ENCODE results near the gene SLC4A2.

SLC4A2 gene

DNA sequence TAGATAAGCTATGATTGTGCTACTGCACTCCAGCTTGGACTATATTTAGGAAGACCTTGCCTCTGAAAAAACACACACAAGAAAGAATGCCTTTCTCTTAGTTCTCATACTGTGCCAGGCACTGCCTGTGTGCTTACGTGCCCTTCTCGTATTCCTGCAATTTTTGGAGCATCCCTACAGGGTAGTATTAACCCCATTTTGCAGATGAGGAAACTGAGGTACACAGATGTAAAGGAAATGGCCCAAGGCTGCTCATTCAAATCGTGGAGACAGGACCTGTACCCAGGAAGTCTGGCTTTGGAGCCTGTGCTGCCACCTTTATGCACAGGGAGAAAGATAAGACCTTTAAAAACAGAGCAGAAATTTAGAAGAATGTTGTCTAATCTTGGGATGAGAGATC is 43.6 kb downstream of the SLC4A2 start:
- H3K4me3 ChIP-seq (ENCODE audit: insufficient read depth, low read depth, low read length, poor library complexity, severe bottlenecking) = no peak overlapping the region
- no peaks in the 10 kb centered on the region for H3K27me3 ChIP-seq (replicated peaks; ENCODE audit: control insufficient read depth, insufficient read depth, low read length, poor library complexity, severe bottlenecking)
- H3K36me3 ChIP-seq (ENCODE audit: control insufficient read depth, insufficient read depth, low read length) = peaks cover 3% of the 10 kb centered on the region
- DNase-seq = no peak
- H3K9me3 ChIP-seq (ENCODE audit: control insufficient read depth, low read length) = no peaks in the 10 kb centered on the region
- no peaks in the 10 kb centered on the region for H3K4me1 ChIP-seq (ENCODE audit: control insufficient read depth, insufficient read depth, low read length, poor library complexity, severe bottlenecking)
- no peak overlapping the region for H3K27ac ChIP-seq (ENCODE audit: insufficient read depth, low read length, poor library complexity, severe bottlenecking)

GRCh38 chr7:151103973-151104372 is 44.6 kb downstream of the SLC4A2 start:
- H3K36me3 ChIP-seq (ENCODE audit: control insufficient read depth, insufficient read depth, low read length) = peaks cover 3% of the 10 kb centered on the region
- H3K4me1 ChIP-seq (ENCODE audit: control insufficient read depth, insufficient read depth, low read length, poor library complexity, severe bottlenecking) = no peaks in the 10 kb centered on the region
- no peak for DNase-seq
- no peaks in the 10 kb centered on the region for H3K9me3 ChIP-seq (ENCODE audit: control insufficient read depth, low read length)
- H3K4me3 ChIP-seq (ENCODE audit: insufficient read depth, low read depth, low read length, poor library complexity, severe bottlenecking) = no peak overlapping the region
- no peak overlapping the region for H3K27ac ChIP-seq (ENCODE audit: insufficient read depth, low read length, poor library complexity, severe bottlenecking)
- no peaks in the 10 kb centered on the region for H3K27me3 ChIP-seq (replicated peaks; ENCODE audit: control insufficient read depth, insufficient read depth, low read length, poor library complexity, severe bottlenecking)

DNA sequence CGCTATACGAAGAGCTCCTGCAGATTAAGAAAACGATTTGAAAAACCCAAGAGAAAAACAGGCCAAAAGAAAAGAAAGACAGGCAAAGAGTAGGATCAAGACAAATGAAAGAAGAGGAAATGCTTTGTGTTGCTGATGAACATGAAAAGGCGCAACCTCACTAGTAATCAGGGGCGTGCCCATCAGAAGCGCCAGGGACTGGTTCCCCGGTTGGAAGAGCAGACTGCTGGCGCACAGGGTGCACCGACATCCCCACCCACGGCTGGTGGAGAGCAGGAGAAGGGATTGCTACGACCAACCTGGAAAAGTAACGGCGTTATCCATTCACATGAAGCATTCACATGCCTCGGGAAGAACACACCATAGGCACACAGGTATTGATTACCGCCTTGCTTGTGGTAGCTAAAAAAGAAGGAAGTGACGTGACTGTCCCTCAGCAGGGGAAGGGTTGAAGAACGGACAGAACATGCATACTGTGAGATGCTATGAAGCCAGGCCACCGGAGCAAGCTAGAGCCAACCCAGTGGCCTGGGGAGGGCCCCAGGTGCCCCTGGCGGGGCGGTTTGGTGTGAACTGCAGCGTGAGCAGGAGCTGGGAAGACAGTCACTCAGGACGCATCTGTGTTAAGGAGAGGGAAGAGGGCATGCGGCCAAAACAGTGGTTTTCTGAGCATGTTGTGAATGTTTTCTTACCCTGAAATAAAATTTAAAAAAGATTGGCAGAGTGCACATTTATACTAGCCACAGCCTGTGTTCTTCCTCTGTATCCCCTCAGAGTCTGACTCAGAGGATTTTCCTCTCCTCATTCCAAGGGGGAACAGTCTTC is 45.2 kb downstream of the SLC4A2 start:
- H3K4me3 ChIP-seq (ENCODE audit: insufficient read depth, low read depth, low read length, poor library complexity, severe bottlenecking) = no peak overlapping the region
- no peaks in the 10 kb centered on the region for H3K9me3 ChIP-seq (ENCODE audit: control insufficient read depth, low read length)
- no peaks in the 10 kb centered on the region for H3K4me1 ChIP-seq (ENCODE audit: control insufficient read depth, insufficient read depth, low read length, poor library complexity, severe bottlenecking)
- H3K27ac ChIP-seq (ENCODE audit: insufficient read depth, low read length, poor library complexity, severe bottlenecking) = no peak overlapping the region
- DNase-seq = no peak
- H3K27me3 ChIP-seq (replicated peaks; ENCODE audit: control insufficient read depth, insufficient read depth, low read length, poor library complexity, severe bottlenecking) = no peaks in the 10 kb centered on the region
- H3K36me3 ChIP-seq (ENCODE audit: control insufficient read depth, insufficient read depth, low read length) = peaks cover 3% of the 10 kb centered on the region

- Histone ChIP-seq H3K36me3 (ENCODE audit: control insufficient read depth, insufficient read depth, low read length) (peaks cover 3% of the 10 kb centered on the region), H3K4me3 (ENCODE audit: insufficient read depth, low read depth, low read length, poor library complexity, severe bottlenecking) (no peak overlapping the region), H3K27ac (ENCODE audit: insufficient read depth, low read length, poor library complexity, severe bottlenecking) (no peak overlapping the region), H3K27me3 (replicated peaks; ENCODE audit: control insufficient read depth, insufficient read depth, low read length, poor library complexity, severe bottlenecking) (no peaks in the 10 kb centered on the region), H3K9me3 (ENCODE audit: control insufficient read depth, low read length) (no peaks in the 10 kb centered on the region), H3K4me1 (ENCODE audit: control insufficient read depth, insufficient read depth, low read length, poor library complexity, severe bottlenecking) (no peaks in the 10 kb centered on the region)
- no peak for DNase-seq
These were observed 48.5 kb downstream of the SLC4A2 start for GRCh38 chr7:151107882-151108281.

DNA sequence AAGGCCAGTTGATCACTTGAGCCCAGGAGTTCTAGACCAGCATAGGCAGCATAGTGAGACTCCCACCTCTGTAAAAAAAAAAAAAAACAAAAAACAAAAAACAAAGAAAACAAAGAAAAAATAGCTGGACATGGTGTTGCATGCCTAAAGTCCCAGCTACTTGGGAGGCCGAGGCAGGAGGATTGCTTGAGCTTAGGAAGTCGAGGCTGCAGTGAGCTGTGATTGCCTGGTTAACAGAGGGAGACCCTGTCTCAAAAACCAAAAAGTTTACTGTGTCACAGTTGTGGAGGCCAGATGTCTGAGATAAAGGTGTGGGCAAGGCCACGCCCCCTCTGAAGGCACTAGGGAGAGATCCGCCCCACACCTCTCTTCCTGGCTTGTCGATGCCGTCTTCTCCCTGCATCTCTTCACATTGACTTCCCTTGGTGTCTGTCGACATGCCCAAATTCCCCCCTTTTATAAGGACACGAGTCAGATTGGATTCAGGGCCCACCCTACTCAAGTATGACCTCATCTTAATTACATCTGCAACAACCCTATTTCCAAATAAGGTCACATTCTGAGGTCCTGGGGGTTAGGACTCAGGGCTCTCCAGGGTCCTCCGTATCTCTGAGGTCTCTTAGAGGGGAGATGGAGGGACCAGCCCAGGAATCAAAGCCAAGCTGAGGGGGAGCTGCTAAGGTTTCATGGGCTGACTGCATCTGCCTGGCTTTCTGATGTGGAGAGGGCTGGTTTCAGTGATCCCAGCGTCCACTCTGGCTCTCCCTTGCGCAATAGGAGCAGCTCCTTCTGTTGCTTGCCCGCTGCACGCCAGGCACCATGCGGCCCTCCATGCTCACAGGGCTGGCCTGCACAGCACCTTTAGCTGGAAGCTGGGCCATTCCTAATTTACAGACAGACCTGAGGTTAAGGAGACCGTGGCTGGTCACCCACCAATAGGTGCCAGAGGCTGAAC is 50.0 kb downstream of the SLC4A2 start:
- H3K4me1 ChIP-seq (ENCODE audit: control insufficient read depth, insufficient read depth, low read length, poor library complexity, severe bottlenecking) = peaks cover 2% of the 10 kb centered on the region
- no peak overlapping the region for H3K27ac ChIP-seq (ENCODE audit: insufficient read depth, low read length, poor library complexity, severe bottlenecking)
- no peak for DNase-seq
- H3K36me3 ChIP-seq (ENCODE audit: control insufficient read depth, insufficient read depth, low read length) = peaks cover 3% of the 10 kb centered on the region
- H3K27me3 ChIP-seq (replicated peaks; ENCODE audit: control insufficient read depth, insufficient read depth, low read length, poor library complexity, severe bottlenecking) = no peaks in the 10 kb centered on the region
- no peaks in the 10 kb centered on the region for H3K9me3 ChIP-seq (ENCODE audit: control insufficient read depth, low read length)
- no peak overlapping the region for H3K4me3 ChIP-seq (ENCODE audit: insufficient read depth, low read depth, low read length, poor library complexity, severe bottlenecking)

DNA sequence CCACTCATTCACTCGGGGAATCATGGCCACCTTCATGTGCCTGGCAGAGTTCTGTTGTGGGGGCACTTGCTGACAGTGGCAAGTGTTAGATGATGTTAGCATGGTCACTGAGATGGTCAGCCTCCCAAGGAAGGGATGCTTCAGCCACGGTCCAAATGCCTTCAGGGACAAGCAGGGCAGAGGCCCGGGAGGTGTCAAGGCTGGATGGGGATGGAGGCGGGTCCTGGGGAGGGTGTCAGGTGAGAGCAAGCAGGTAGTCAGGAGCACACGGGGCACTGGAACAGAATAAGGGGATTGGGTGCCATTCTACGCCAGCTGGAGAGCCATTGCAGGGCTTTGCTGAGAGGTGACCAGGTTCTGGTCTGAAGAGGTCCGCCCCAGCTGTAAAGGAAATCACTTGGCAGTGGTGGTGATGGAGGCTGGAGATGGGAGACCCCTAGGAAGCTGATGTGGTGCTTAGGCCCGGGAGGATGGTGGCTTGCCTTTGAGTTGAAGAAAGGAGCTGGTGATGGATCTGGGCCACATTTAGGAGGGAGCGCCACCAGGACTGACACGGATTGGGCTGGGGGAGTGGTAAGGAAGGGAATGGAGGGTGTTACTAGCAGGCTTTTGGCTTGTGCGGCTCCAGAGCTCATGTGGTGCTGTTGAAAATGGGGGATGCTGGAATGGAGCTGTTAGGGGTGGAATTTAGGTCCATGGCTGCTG is 51.0 kb downstream of the SLC4A2 start:
- Histone ChIP-seq H3K27ac (ENCODE audit: insufficient read depth, low read length, poor library complexity, severe bottlenecking) (no peak overlapping the region), H3K4me3 (ENCODE audit: insufficient read depth, low read depth, low read length, poor library complexity, severe bottlenecking) (no peak overlapping the region), H3K27me3 (replicated peaks; ENCODE audit: control insufficient read depth, insufficient read depth, low read length, poor library complexity, severe bottlenecking) (no peaks in the 10 kb centered on the region), H3K9me3 (ENCODE audit: control insufficient read depth, low read length) (no peaks in the 10 kb centered on the region), H3K36me3 (ENCODE audit: control insufficient read depth, insufficient read depth, low read length) (no peaks in the 10 kb centered on the region), H3K4me1 (ENCODE audit: control insufficient read depth, insufficient read depth, low read length, poor library complexity, severe bottlenecking) (peaks cover 3% of the 10 kb centered on the region)
- DNase-seq = no peak

DNA sequence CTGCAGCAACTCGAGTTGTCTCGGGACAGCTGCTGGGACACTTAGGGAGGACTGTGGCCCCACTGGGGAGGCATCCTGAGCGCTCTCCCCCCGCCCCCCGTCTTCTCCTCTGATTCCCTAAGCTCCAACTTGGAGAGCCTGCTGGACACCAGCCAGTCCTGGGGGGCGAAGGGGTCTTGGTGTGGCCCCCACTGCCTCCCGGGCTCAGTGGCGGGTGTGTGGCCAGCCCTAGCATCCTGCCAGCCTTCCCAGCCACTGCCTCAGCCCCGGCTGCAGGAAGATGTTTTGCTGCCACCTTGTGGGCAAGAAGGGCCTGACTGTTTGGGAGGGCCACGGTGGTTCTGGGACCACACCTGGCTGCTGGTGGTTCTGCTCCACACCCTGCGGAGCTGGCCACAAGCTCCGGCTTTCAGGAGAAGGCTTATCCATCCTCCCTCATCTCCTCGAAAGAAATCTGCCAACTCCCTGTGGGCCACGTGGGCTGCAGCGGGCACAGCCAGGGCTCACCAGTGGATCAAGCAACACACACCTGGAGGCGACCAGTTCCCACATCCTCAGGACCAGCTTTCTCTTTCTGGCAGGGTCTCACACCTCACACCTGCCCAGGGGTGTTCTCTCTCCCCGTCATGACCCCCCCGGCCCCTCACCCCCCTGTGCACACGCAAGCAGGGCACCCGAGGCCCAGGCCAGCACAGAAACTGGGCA is 51.7 kb downstream of the SLC4A2 start:
- Histone ChIP-seq H3K27ac (ENCODE audit: insufficient read depth, low read length, poor library complexity, severe bottlenecking) (no peak overlapping the region), H3K4me1 (ENCODE audit: control insufficient read depth, insufficient read depth, low read length, poor library complexity, severe bottlenecking) (peaks cover 9% of the 10 kb centered on the region), H3K36me3 (ENCODE audit: control insufficient read depth, insufficient read depth, low read length) (no peaks in the 10 kb centered on the region), H3K9me3 (ENCODE audit: control insufficient read depth, low read length) (no peaks in the 10 kb centered on the region), H3K27me3 (replicated peaks; ENCODE audit: control insufficient read depth, insufficient read depth, low read length, poor library complexity, severe bottlenecking) (no peaks in the 10 kb centered on the region), H3K4me3 (ENCODE audit: insufficient read depth, low read depth, low read length, poor library complexity, severe bottlenecking) (no peak overlapping the region)
- DNase-seq = peak; percentile 51 to 56 (median 54)

DNA sequence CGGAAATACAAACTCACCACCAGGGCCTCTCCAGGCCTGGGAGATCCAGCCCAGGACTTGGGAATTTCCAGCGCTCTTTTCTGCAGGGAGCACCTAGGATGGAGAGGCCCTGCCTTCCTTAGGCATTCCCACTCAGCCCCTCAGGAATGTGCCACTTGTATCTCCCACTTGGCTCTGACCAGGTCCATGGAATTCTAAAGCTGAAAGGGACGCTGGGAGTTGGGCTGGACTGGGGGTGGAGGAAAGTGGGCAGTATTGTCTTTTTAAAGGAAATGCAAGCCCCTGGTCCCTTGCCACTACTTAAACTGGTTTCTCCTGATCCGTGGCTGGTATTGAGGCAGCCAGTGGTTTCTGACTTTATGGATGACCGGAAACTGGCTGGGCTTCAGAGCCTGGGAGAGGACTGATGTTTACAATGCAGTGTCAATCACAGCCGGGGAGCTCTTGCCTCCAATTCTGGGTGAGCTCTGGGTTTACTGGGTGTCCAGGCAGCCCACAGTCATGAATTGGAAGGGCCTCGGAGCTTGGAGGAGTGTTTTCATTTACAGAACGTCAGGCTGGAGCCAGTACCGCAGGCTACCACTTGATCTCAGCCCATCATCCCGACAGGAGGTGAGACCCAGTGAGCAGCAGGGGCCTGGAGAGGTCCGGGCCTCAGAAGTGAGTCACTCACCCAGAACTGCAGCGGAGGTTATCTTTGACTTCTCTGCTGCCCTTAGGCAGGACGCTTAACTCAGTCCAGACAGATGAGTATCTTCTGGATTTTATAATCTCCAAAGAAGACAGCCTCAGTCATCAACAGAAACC is 54.2 kb downstream of the SLC4A2 start:
- H3K27ac ChIP-seq (ENCODE audit: insufficient read depth, low read length, poor library complexity, severe bottlenecking) = no peak overlapping the region
- DNase-seq = no peak
- peaks cover under 1% of the 10 kb centered on the region for H3K36me3 ChIP-seq (ENCODE audit: control insufficient read depth, insufficient read depth, low read length)
- peaks cover 30% of the 10 kb centered on the region for H3K4me1 ChIP-seq (ENCODE audit: control insufficient read depth, insufficient read depth, low read length, poor library complexity, severe bottlenecking)
- H3K4me3 ChIP-seq (ENCODE audit: insufficient read depth, low read depth, low read length, poor library complexity, severe bottlenecking) = no peak overlapping the region
- no peaks in the 10 kb centered on the region for H3K27me3 ChIP-seq (replicated peaks; ENCODE audit: control insufficient read depth, insufficient read depth, low read length, poor library complexity, severe bottlenecking)
- H3K9me3 ChIP-seq (ENCODE audit: control insufficient read depth, low read length) = no peaks in the 10 kb centered on the region
